HepG2 (cell line): ENCODE results near the gene GASK1A. TPM values are rescaled to one million over a fixed set of nuclear protein-coding genes. Genes with fewer than 3 reads are reported as not detected.

Source experiments
- ATAC-seq: fragments of 200-7000 bp; cut with Tn5 transposase; 3 replicates; pipeline ENCODE4 v1.9.1; 2020; ENCODE audit warnings: mild to moderate bottlenecking, moderate library complexity
- BruUV-seq: library from RNA; stranded (reverse); fragments of 400-500 nt; replicated peaks from 2 replicates; lab custom pipeline; 2021; lab: Mats Ljungman, UMichigan
- CTCF ChIA-PET: fragments of 300-600 bp; formaldehyde crosslinking; extraction: SDS; loops from one replicate; lab custom pipeline; 2021; ENCODE audit warnings: low total read pairs, inconsistent platforms, low intra/inter-chr PET ratio; lab: Yijun Ruan, JAX
- POLR2A ChIA-PET: fragments of 350-600 bp; sonication (Branson Sonifier 250); formaldehyde crosslinking; loops from one replicate; lab custom pipeline; 2020; ENCODE audit warnings: antibody characterized with exemption, inconsistent platforms; lab: Yijun Ruan, JAX
- DNase-seq: peaks from one replicate; pipeline ENCODE4 v3.0.0-alpha.2; 2015; ENCODE audit warnings: low spot score
- FAIRE-seq: peaks from 3 replicates; lab custom pipeline; 2011; peaks lifted over from hg19 to GRCh38; lab: Jason Lieb, UNC
- H2AFZ ChIP-seq: one replicate; pipeline ENCODE4 v1.6.1; 2011; ENCODE audit warnings: low read length, inconsistent platforms
- H3K27ac ChIP-seq: fragments of 300-600 bp; 3 replicates; pipeline ENCODE4 v1.8.0; 2011; ENCODE audit warnings: mixed run types, mild to moderate bottlenecking, mixed read lengths, low read length, inconsistent platforms; ENCODE audit not compliant: insufficient read depth; ENCODE audit errors: extremely low read length
- H3K27me3 ChIP-seq, 2 experiments: fragments of 200-600 bp in 1 of 2; 2 replicates in 1 of 2; 3 replicates in 1 of 2; pipeline versions ENCODE4 v1.6.0 to v1.8.0; 2011; ENCODE audit warnings: low read length in 2 of 2, mild to moderate bottlenecking in 2 of 2, moderate library complexity in 2 of 2, inconsistent platforms in 1 of 2; ENCODE audit not compliant: insufficient read depth in 2 of 2, control insufficient read depth in 1 of 2
- H3K36me3 ChIP-seq, 2 experiments: fragments of 200-600 bp in 1 of 2; replicated peaks in 1 of 2; 2 replicates in 1 of 2; 3 replicates in 1 of 2; pipeline versions ENCODE4 v1.5.1 to v1.8.0; 2011; ENCODE audit warnings: low read length in 2 of 2, inconsistent platforms in 1 of 2; ENCODE audit not compliant: insufficient read depth in 2 of 2, control insufficient read depth in 1 of 2
- H3K4me1 ChIP-seq: 2 replicates; pipeline ENCODE4 v1.5.1; 2012; ENCODE audit warnings: low read length, inconsistent platforms; ENCODE audit not compliant: insufficient read depth
- H3K4me2 ChIP-seq: 2 replicates; pipeline ENCODE4 v1.6.0; 2011; ENCODE audit warnings: low read depth, low read length, inconsistent platforms
- H3K4me3 ChIP-seq, 3 experiments: fragments of 200-600 bp in 1 of 3; sonication (generic), shearing (Covaris generic) in 1 of 3; replicated peaks in 1 of 3; 2 replicates each; pipeline ENCODE4 v1.5.1; 2011 to 2016; ENCODE audit warnings: low read length in 3 of 3, inconsistent platforms in 2 of 3, low read depth in 2 of 3, mild to moderate bottlenecking in 2 of 3, control low read depth in 1 of 3, mixed read lengths in 1 of 3; ENCODE audit not compliant: insufficient read depth in 1 of 3
- H3K79me2 ChIP-seq: one replicate; pipeline ENCODE4 v1.6.1; 2011; ENCODE audit warnings: low read length, inconsistent platforms; ENCODE audit not compliant: insufficient read depth
- H3K9ac ChIP-seq: 2 replicates; pipeline ENCODE4 v1.6.0; 2011; ENCODE audit warnings: mild to moderate bottlenecking, low read depth, low read length, inconsistent platforms; ENCODE audit not compliant: insufficient read depth
- H3K9me3 ChIP-seq: 2 replicates; pipeline ENCODE4 v1.5.1; 2012; ENCODE audit warnings: mild to moderate bottlenecking, low read length
- H4K20me1 ChIP-seq: 2 replicates; pipeline ENCODE4 v1.6.0; 2011; ENCODE audit warnings: inconsistent platforms, mild to moderate bottlenecking, low read length, moderate library complexity; ENCODE audit not compliant: insufficient read depth
- AGO2 ChIP-seq: fragments of 200-400 bp; formaldehyde crosslinking; optimal IDR thresholded peaks from 2 replicates; pipeline ENCODE3; 2017; ENCODE audit warnings: mild to moderate bottlenecking, low read depth, low read length, moderate library complexity
- IRX3 ChIP-seq: sonication (generic); formaldehyde crosslinking; IDR thresholded peaks from 2 replicates; pipeline ENCODE4 v1.8.1; 2023; ENCODE audit warnings: mild to moderate bottlenecking, low read depth, missing genetic modification reagents, borderline replicate concordance
- ISL2 ChIP-seq: sonication (generic); formaldehyde crosslinking; IDR thresholded peaks from 2 replicates; pipeline ENCODE4 v1.5.0; 2020; ENCODE audit warnings: missing genetic modification reagents
- KAT7 ChIP-seq: IDR thresholded peaks from 2 replicates; pipeline ENCODE4 v1.6.1; 2018; ENCODE audit warnings: borderline replicate concordance, missing compliant biosample characterization
- KLF6 ChIP-seq: IDR thresholded peaks from 2 replicates; pipeline ENCODE4 v1.8.0; 2016; ENCODE audit warnings: missing biosample characterization, missing genetic modification reagents
- NFE2 ChIP-seq: sonication (generic); formaldehyde crosslinking; IDR thresholded peaks from 2 replicates; pipeline ENCODE4 v1.4.0; 2020; ENCODE audit warnings: missing genetic modification reagents
- RAD21 ChIP-seq: fragments of 450-650 bp; formaldehyde crosslinking; IDR thresholded peaks from 2 replicates; pipeline ENCODE4 v1.5.0; 2020; ENCODE audit warnings: mild to moderate bottlenecking
- RFX3 ChIP-seq: IDR thresholded peaks from 2 replicates; pipeline ENCODE4 v1.6.1; 2016; ENCODE audit warnings: missing biosample characterization, missing genetic modification reagents
- RFXAP ChIP-seq: sonication (generic); formaldehyde crosslinking; IDR thresholded peaks from 2 replicates; pipeline ENCODE4 v1.4.0; 2020; ENCODE audit warnings: missing genetic modification reagents, borderline replicate concordance
- SRSF9 ChIP-seq: fragments of 200-400 bp; formaldehyde crosslinking; IDR thresholded peaks from 2 replicates; pipeline ENCODE4 v1.6.1; 2018; ENCODE audit warnings: borderline replicate concordance, mild to moderate bottlenecking, low read depth, low read length; ENCODE audit not compliant: insufficient read depth, poor library complexity, severe bottlenecking
- SRY ChIP-seq: sonication (generic); formaldehyde crosslinking; IDR thresholded peaks from 2 replicates; pipeline ENCODE4 v1.8.0; 2022; ENCODE audit warnings: mild to moderate bottlenecking, missing genetic modification reagents
- TAF1 ChIP-seq: sonication (generic); formaldehyde crosslinking; IDR thresholded peaks from 2 replicates; pipeline ENCODE4 v1.4.0; 2020; ENCODE audit warnings: missing genetic modification reagents
- TBX2 ChIP-seq: sonication (generic); formaldehyde crosslinking; IDR thresholded peaks from 2 replicates; pipeline ENCODE4 v1.5.0; 2020; ENCODE audit warnings: missing genetic modification reagents, mild to moderate bottlenecking, borderline replicate concordance
- ZNF431 ChIP-seq: sonication (generic); formaldehyde crosslinking; IDR thresholded peaks from 2 replicates; pipeline ENCODE4 v1.9.0; 2022; ENCODE audit warnings: missing genetic modification reagents, low read depth, mild to moderate bottlenecking, borderline replicate concordance
- ZNF501 ChIP-seq: sonication (generic); formaldehyde crosslinking; IDR thresholded peaks from 2 replicates; pipeline ENCODE4 v1.5.1; 2020; ENCODE audit warnings: mild to moderate bottlenecking, moderate library complexity, missing genetic modification reagents
- ZNF724P ChIP-seq: sonication (generic); formaldehyde crosslinking; IDR thresholded peaks from 2 replicates; pipeline ENCODE4 v1.8.0; 2022; ENCODE audit warnings: missing genetic modification reagents, borderline replicate concordance
- ZNF878 ChIP-seq: sonication (generic); formaldehyde crosslinking; IDR thresholded peaks from 2 replicates; pipeline ENCODE4 v1.8.1; 2023; ENCODE audit warnings: mild to moderate bottlenecking, missing genetic modification reagents, moderate library complexity
- WGBS: methylation state at CpG from one replicate; pipeline ENCODE4 v1.1.6; 2017; ENCODE audit warnings: low lambda C conversion rate; 5-methylcytosine and 5-hydroxymethylcytosine counted together
- in situ Hi-C: cut with HindIII; loops from 2 replicates; pipeline ENCODE4 v1.10.0; 2017; ENCODE audit warnings: low pct_unique_long_range_greater_than_20kb; ENCODE audit not compliant: extremely low pct_ligation_motif_present
- intact Hi-C: fragments of 100-400 bp; cut with micrococcal nuclease; formaldehyde crosslinking; loops from one replicate; pipeline ENCODE4 v1.10.0; 2022; ENCODE audit not compliant: unreplicated experiment
- polyA plus RNA-seq, 8 experiments: library from polyadenylated mRNA; depleted of rRNA in 3 of 8; stranded (reverse) in 7 of 8; unstranded in 1 of 8; fragments of >200 nt; fragmentation: Illumina TruSeq in 4 of 8; extraction: Trizol in 4 of 8; gene quantifications; 2 replicates each; pipeline versions ENCODE4 v1.2.1 to v1.2.3, GENCODE V29; 2011 to 2016; ENCODE audit warnings: low read depth in 4 of 8, missing spikeins in 1 of 8, mixed read lengths in 1 of 8; ENCODE audit not compliant: insufficient read depth in 1 of 8
- total RNA-seq, 5 experiments: library from RNA; depleted of rRNA; stranded (reverse); fragments of >200 nt; fragmentation: Illumina TruSeq; extraction: Trizol; gene quantifications; 2 replicates each; pipeline ENCODE4 v1.2.3, GENCODE V29; 2016; ENCODE audit warnings: low read depth in 1 of 5
- TF ChIP-seq, protein P1 (sequence below): sonication (generic); formaldehyde crosslinking; IDR thresholded peaks from 2 replicates; pipeline ENCODE4 v1.5.0; 2020; ENCODE audit warnings: mild to moderate bottlenecking, missing genetic modification reagents
- TF ChIP-seq, protein P2 (sequence below): sonication (generic); formaldehyde crosslinking; IDR thresholded peaks from 2 replicates; pipeline ENCODE4 v1.8.1; 2023; ENCODE audit warnings: missing genetic modification reagents, inconsistent platforms, borderline replicate concordance

GASK1A gene
- total and polyA plus RNA-seq, 2 of the 13 experiments (the other 11 are each of a cell fraction or from before 2014, with no cell fraction given), result not detected

DNA sequence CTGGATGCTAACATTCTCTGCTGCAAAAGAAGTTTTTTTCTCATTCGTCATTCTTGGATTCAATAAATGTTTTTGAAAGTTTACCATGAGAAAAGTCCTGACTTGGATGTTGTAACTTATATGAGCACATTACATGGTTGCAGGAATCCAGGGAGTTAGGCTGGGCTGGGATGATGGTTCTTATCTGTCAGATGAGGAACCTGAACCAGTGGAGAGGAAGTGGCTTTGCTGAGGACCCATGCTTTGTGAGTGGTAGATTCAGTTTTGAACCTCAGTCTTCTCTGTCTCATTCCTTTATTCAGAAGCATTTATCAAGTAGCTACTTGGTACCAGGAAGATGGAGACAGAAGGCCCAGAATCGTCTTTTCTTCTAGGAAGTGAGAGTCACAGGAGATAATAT is 3.7 kb upstream of the GASK1A start:
- POLR2A ChIA-PET, result no interaction called here

DNA sequence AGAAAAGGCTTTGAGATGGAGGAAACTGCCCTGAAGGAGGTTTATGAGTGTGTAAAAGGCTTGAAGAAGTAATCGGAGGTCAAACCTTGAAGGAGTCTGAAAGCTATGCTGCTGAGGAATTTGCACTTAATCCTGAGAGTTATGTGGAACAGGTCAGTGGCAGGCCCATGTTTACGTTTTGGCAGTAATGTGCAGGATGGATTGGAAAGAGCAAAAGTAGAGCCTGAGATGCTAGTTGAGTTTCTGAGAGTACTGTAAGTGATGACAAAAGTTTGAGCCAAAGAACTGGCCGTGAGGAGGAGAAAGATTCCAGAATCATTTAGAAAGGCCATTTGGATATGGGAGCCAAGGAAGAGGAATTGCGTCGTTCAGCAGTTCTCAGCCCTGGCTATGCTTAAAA is 3.2 kb upstream of the GASK1A start:
- Histone ChIP-seq H3K4me3 (no peak overlapping the region), H3K27ac (no peak overlapping the region), H3K27me3 (peaks cover 9 to 38% of the 10 kb centered on the region in 2 experiments), H4K20me1 (no peaks in the 10 kb centered on the region), H2AFZ (no peak overlapping the region), H3K9ac (no peak overlapping the region), H3K4me1 (no peaks in the 10 kb centered on the region), H3K79me2 (no peaks in the 10 kb centered on the region), H3K36me3 (no peaks in the 10 kb centered on the region), H3K4me2 (no peak overlapping the region), H3K9me3 (peaks cover 24% of the 10 kb centered on the region)
- WGBS, result 26% methylated on average over 5 of the region's 5 CpGs
- CTCF ChIA-PET, result no interaction called here
- intact Hi-C loops, result no loop called here
- BruUV-seq, result no TSS peak
- in situ Hi-C loops, result no loop called here
- ATAC-seq (no peak), DNase-seq (no peak), FAIRE-seq (no peak)
- POLR2A ChIA-PET, result no interaction called here
- TF ChIP-seq TBX2 (CRISPR knock-in tag) (no peak), NFE2 (CRISPR knock-in tag) (no peak), ISL2 (CRISPR knock-in tag) (no peak), ZNF431 (no peak), ZNF724P (CRISPR knock-in tag) (no peak), KAT7 (CRISPR knock-in tag) (no peak), SRSF9 (no peak), RFXAP (CRISPR knock-in tag) (no peak), AGO2 (no peak), ZNF878 (CRISPR knock-in tag) (no peak), IRX3 (no peak)
- TF ChIP-seq, protein P1, sequence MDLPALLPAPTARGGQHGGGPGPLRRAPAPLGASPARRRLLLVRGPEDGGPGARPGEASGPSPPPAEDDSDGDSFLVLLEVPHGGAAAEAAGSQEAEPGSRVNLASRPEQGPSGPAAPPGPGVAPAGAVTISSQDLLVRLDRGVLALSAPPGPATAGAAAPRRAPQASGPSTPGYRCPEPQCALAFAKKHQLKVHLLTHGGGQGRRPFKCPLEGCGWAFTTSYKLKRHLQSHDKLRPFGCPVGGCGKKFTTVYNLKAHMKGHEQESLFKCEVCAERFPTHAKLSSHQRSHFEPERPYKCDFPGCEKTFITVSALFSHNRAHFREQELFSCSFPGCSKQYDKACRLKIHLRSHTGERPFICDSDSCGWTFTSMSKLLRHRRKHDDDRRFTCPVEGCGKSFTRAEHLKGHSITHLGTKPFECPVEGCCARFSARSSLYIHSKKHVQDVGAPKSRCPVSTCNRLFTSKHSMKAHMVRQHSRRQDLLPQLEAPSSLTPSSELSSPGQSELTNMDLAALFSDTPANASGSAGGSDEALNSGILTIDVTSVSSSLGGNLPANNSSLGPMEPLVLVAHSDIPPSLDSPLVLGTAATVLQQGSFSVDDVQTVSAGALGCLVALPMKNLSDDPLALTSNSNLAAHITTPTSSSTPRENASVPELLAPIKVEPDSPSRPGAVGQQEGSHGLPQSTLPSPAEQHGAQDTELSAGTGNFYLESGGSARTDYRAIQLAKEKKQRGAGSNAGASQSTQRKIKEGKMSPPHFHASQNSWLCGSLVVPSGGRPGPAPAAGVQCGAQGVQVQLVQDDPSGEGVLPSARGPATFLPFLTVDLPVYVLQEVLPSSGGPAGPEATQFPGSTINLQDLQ (CRISPR knock-in tag), result no peak

More for the DNA sequence above, 3.7 kb upstream of the GASK1A start:
- no peak for ATAC-seq
- intact Hi-C loops, result no loop called here
- no peak overlapping the region for H3K4me2 ChIP-seq
- no peak for FAIRE-seq
- whole genome bisulfite sequencing, result 2% methylated on average over 2 of the region's 2 CpGs
- BruUV-seq, result no TSS peak
- no peaks in the 10 kb centered on the region for H4K20me1 ChIP-seq
- CTCF ChIA-PET, result no interaction called here
- H2AFZ ChIP-seq, result no peak overlapping the region
- no peaks in the 10 kb centered on the region for H3K36me3 ChIP-seq
- peaks cover 8 to 33% of the 10 kb centered on the region in 2 experiments for H3K27me3 ChIP-seq
- H3K79me2 ChIP-seq, result no peaks in the 10 kb centered on the region
- H3K9me3 ChIP-seq, result peaks cover 24% of the 10 kb centered on the region
- no peak overlapping the region for H3K9ac ChIP-seq
- TF ChIP-seq RAD21 (no peak), SRY (no peak), TAF1 (CRISPR knock-in tag) (no peak), ZNF501 (CRISPR knock-in tag) (no peak), RFX3 (CRISPR knock-in tag) (no peak), KLF6 (CRISPR knock-in tag) (no peak)
- TF ChIP-seq, protein P2, sequence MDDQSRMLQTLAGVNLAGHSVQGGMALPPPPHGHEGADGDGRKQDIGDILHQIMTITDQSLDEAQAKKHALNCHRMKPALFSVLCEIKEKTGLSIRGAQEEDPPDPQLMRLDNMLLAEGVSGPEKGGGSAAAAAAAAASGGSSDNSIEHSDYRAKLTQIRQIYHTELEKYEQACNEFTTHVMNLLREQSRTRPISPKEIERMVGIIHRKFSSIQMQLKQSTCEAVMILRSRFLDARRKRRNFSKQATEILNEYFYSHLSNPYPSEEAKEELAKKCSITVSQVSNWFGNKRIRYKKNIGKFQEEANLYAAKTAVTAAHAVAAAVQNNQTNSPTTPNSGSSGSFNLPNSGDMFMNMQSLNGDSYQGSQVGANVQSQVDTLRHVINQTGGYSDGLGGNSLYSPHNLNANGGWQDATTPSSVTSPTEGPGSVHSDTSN, result no peak
- no peak overlapping the region for H3K27ac ChIP-seq
- no peak for DNase-seq
- in situ Hi-C loops, result no loop called here
- H3K4me3 ChIP-seq, result no peak overlapping the region
- H3K4me1 ChIP-seq, result no peaks in the 10 kb centered on the region
